ENCODE results near the gene EHBP1.
"Not testable (repeated sequence)": the region's sequence is repeated elsewhere in the genome, so short reads cannot be mapped to it uniquely, and the experiment has no call there.

Gene EHBP1

GRCh38 chr2:63074399-63074798 lies 368.9 kb downstream of the EHBP1 start:
- not testable (repeated sequence) for DNase-seq (ENCODE audit: low read depth)

GRCh38 chr2:63078852-63079606 lies 373.5 kb downstream of the EHBP1 start:
- no peak for DNase-seq (ENCODE audit: low read depth)

- DNase-seq (ENCODE audit: low read depth), result no peak
These were observed 375.9 kb downstream of the EHBP1 start for GRCh38 chr2:63081404-63081803.

- no peak for DNase-seq (ENCODE audit: low read depth)
These were observed 381.2 kb downstream of the EHBP1 start for GRCh38 chr2:63086687-63087086.

GRCh38 chr2:63092401-63092800 lies 386.9 kb downstream of the EHBP1 start:
- no peak for DNase-seq (ENCODE audit: low read depth)

GRCh38 chr2:63092857-63093256 lies 387.3 kb downstream of the EHBP1 start:
- DNase-seq (ENCODE audit: low read depth), result no peak

GRCh38 chr2:63093502-63093901 lies 388.0 kb downstream of the EHBP1 start:
- DNase-seq (ENCODE audit: low read depth), result no peak
